ENCODE results near the gene IRF7. TPM values are rescaled to one million over a fixed set of nuclear protein-coding genes. Genes with fewer than 3 reads are reported as not detected.
A peak's percentile ranks its signal among the peaks of the same experiment; 100 is the strongest.

IRF7 gene
- 25.6 and 40.8 TPM in 2 replicates for total RNA-seq

DNA sequence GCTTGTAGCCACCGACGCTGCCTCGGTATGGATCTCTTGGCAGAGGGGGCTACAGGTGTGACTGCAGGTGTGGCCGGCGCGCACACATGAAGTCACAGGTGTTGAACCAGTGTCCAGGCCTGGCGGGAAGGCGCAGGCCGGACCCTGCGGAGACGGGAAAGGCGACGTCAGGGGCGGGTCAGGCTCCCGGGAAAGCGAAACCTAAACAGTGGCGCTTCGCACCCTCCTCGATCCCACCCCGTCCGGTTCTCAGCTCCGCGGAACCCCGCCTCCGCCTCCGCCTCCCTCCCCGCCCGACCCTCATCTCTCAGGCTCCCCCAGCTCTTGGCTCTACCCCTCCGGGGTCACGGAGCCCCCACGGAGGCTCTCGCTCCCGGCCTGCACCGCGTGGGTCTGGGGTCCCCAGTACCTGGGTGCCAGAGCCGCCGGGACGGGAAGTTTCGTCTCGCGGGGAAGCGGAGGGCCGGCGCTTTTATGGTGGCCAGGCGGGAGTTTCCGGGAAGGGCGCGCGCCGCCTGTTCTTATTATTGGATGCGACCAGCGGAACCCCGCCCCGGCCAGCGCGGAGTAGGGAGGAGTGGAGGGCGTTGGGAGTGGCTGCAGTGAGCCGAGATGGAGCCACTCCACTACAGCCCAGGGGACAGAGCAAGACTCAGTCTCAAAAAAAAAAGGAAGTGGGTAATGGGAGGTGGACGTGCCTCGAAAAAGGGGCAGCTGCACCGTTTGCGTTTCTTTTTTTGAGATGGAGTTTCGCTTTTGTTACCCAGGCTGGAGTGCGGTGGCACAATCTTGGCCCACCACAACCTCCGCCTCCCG is at the start of gene IRF7:
IRF7 (minus strand) TSS at position 447 of the 816 bp plus-strand sequence. CDS start 586 bp downstream, outside the sequence.
- TF ChIP-seq, protein P1, sequence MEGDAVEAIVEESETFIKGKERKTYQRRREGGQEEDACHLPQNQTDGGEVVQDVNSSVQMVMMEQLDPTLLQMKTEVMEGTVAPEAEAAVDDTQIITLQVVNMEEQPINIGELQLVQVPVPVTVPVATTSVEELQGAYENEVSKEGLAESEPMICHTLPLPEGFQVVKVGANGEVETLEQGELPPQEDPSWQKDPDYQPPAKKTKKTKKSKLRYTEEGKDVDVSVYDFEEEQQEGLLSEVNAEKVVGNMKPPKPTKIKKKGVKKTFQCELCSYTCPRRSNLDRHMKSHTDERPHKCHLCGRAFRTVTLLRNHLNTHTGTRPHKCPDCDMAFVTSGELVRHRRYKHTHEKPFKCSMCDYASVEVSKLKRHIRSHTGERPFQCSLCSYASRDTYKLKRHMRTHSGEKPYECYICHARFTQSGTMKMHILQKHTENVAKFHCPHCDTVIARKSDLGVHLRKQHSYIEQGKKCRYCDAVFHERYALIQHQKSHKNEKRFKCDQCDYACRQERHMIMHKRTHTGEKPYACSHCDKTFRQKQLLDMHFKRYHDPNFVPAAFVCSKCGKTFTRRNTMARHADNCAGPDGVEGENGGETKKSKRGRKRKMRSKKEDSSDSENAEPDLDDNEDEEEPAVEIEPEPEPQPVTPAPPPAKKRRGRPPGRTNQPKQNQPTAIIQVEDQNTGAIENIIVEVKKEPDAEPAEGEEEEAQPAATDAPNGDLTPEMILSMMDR (conservative IDR thresholded peaks at IDR 0.05; ENCODE audit: low read depth, low read length), result no peak
- peak; percentile 12 for DNase-seq (ENCODE audit: low read depth)
- H3K4me3 ChIP-seq (ENCODE audit: low read depth, low read length), result peak within 1 kb of the TSS; percentile 82

DNA sequence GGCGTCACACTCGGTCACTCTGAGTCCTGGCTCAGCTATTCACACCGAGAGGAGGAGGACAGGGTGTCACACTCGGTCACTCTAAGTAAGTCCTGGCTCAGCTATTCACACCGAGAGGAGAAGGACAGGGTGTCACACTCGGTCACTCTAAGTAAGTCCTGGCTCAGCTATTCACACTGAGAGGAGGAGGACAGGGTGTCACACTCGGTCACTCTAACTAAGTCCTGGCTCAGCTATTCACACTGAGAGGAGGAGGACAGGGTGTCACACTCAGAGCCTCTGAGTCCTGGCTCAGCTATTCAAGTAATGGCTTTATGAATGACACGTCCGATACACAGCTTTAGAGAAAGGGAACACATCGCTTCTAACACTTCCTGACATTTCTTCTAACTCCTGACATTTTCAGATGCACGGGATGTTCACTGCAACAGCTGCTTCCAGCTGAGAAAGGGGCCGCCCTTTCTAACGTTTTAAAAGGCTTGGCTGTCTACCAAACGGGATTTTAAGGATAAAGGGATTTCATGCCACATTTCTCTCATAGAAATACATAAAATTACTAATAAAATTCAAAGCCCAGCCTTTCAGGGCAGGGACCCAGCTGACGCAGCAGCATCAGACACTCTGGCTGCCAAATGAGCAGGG is 49.4 kb upstream of the IRF7 start:
- TF ChIP-seq, protein P1 (conservative IDR thresholded peaks at IDR 0.05; ENCODE audit: low read depth, low read length), result no peak
- H3K4me3 ChIP-seq (ENCODE audit: low read depth, low read length), result no peak overlapping the region
- DNase-seq (ENCODE audit: low read depth), result no peak

DNA sequence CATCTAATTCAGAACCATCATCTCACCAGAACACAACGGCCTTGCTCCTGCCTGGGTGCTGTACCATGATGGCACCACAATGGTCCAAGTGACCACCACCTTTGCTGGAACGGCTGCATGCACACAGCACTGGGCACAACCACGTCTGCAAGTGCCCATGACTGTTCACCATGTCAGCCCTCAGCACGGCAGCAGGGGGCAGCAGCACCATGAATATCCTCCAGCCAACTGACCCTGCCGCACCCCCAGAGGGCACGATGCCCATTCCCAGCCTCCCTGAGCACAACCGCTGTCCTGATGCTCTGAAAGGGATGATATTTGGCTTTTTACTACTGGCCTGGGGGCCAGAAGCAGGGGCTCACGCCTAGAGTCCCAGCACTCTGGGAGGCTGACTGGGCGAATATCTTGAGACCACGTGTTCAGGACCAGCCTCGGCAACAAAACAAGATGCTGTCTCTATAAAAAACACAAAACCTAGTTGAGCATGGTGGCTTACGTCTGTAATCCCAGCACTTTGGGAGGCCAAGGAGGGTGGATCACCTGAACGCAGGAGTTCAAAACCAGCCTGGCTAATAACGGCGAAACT is 47.0 kb upstream of the IRF7 start:
- TF ChIP-seq, protein P1 (conservative IDR thresholded peaks at IDR 0.05; ENCODE audit: low read depth, low read length), result peak; percentile 76
- no peak for DNase-seq (ENCODE audit: low read depth)
- no peak overlapping the region for H3K4me3 ChIP-seq (ENCODE audit: low read depth, low read length)

DNA sequence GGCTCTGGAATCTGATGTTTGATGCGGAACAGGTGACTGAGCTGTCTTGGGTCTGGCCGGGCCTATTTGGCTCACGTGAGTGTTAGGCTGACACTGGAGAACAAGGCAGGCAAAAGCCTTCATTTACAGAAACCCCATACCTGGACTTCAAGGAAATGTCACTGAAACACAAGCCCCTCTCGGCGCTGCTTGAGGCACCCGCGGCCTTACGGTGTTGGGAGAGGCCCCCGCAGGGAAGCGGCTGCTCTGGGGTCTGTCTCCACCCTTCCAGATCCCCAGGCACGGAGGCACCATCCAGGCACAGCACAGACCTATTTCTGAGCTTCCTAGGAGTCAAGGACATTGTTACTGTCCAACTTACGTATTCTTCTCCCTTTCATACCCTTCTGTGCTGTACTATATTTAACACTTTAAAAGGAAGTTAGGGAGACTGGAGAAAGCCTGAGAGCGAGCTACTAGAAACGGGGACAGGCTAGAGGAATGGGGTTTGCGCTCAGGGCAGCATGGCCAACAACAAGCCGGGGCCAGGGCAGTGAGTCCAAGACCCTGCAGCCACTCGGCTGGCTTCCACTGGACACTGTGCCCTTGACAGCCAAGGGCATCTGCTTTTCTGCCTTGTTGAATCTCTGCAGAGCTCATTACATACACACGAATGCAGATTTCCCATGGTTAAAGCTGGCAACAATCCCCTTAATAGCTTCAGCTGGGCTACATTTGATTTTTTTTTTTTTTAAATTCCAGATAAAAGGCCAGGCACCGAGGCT is 45.1 kb upstream of the IRF7 start:
- no peak overlapping the region for H3K4me3 ChIP-seq (ENCODE audit: low read depth, low read length)
- DNase-seq (ENCODE audit: low read depth), result no peak
- TF ChIP-seq, protein P1 (conservative IDR thresholded peaks at IDR 0.05; ENCODE audit: low read depth, low read length), result no peak

DNA sequence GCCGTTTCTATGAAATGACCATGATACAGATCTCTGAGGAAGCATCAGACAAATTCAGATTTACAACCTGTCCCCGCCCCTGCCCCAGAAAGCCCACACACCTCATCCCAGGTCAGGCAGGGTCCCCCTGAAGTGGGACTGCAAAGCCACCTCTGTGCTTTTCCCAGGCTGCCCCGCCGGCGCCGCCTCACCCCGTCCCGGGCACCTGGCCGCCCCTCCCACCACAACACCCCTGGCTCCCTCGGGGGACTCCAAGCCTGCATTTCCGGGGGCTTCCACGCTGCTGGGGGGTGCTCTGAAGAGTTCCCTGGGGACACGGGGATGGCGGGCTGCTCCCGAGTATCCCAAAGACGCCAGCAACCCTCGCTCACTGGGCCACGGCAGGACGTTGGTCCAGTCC is 44.5 kb upstream of the IRF7 start:
- no peak for DNase-seq (ENCODE audit: low read depth)
- H3K4me3 ChIP-seq (ENCODE audit: low read depth, low read length), result no peak overlapping the region
- TF ChIP-seq, protein P1 (conservative IDR thresholded peaks at IDR 0.05; ENCODE audit: low read depth, low read length), result no peak

DNA sequence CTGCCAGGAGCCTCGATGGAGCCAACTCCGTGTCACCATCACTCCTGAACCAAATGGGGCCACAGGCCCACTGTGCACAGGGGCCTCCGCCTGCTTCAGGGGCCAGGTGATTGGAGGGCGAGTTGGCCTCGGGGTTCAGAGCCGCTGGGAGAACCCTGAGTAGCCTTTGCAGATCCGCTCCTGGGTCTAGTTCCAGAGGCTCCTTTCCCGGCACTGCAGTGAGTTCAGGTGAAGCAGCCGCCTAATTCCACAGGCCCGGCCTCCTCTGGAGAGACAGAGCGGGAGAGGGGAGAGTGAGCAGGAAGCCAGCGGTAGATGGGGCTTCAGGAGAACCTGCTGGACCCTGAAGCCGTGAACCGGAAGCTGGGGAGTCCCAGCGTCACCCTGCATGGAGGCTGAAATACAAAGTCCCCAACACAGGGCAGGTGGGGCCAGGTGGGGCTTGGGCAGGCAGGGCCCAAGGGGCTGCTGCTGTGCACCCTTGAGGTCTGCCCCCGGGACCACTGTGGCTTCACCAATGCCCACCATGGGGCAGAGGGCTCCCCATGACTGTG is 43.9 kb upstream of the IRF7 start:
- H3K4me3 ChIP-seq (ENCODE audit: low read depth, low read length), result no peak overlapping the region
- TF ChIP-seq, protein P1 (conservative IDR thresholded peaks at IDR 0.05; ENCODE audit: low read depth, low read length), result no peak
- no peak for DNase-seq (ENCODE audit: low read depth)
